Body of pancreas (tissue), 4 donors: ENCODE measurements around the gene KCNAB2.

Experiments used
- POLR2A ChIP-seq, 3 donors: fragments of 450-650 bp; IDR thresholded peaks; one replicate each; pipeline ENCODE4 v1.6.1; 2016; ENCODE audit warnings: antibody characterized with exemption in 3 of 3, mild to moderate bottlenecking in 2 of 3
- TF ChIP-seq, protein P1 (sequence below), 7 experiments: fragments of 450-650 bp in 4 of 7; fragments of 200-600 bp in 3 of 7; sonication (generic) in 3 of 7; IDR thresholded peaks; one replicate each; pipeline ENCODE4 v1.5.1; 2016 to 2019; ENCODE audit warnings: antibody characterized with exemption in 7 of 7

DNA sequence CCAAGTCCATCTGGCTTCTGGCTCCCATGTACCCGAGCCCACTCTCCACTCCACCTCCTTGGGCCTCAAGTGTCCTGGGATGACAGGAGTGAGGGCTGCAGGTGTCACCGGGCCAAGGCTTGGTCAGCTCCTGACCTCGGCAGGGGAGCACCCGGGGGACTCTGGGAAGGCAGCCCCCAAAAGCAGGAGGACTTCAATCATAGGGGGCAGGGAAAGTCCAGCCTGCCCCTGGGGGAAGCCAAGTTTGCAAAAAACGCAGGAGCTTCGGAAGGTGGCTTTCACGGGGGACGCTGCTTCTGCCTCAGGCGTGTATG, 56.8 kb downstream of the KCNAB2 start:
- no peak for TF ChIP-seq POLR2A (IDR thresholded peaks at IDR 0.05)
- TF ChIP-seq, protein P1, sequence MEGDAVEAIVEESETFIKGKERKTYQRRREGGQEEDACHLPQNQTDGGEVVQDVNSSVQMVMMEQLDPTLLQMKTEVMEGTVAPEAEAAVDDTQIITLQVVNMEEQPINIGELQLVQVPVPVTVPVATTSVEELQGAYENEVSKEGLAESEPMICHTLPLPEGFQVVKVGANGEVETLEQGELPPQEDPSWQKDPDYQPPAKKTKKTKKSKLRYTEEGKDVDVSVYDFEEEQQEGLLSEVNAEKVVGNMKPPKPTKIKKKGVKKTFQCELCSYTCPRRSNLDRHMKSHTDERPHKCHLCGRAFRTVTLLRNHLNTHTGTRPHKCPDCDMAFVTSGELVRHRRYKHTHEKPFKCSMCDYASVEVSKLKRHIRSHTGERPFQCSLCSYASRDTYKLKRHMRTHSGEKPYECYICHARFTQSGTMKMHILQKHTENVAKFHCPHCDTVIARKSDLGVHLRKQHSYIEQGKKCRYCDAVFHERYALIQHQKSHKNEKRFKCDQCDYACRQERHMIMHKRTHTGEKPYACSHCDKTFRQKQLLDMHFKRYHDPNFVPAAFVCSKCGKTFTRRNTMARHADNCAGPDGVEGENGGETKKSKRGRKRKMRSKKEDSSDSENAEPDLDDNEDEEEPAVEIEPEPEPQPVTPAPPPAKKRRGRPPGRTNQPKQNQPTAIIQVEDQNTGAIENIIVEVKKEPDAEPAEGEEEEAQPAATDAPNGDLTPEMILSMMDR (IDR thresholded peaks at IDR 0.05) = no peak
